HepG2 (cell line): ENCODE results near the gene RSPH9. TPM values are rescaled to one million over a fixed set of nuclear protein-coding genes. Genes with fewer than 3 reads are reported as not detected.

ENCODE experiments used
- BCLAF1 ChIP-seq: fragments of 450-650 bp; IDR thresholded peaks from 2 replicates; pipeline ENCODE4 v1.6.1; 2017; ENCODE audit warnings: mild to moderate bottlenecking
- HMGA1 ChIP-seq: sonication (generic); formaldehyde crosslinking; conservative IDR thresholded peaks from 2 replicates; pipeline ENCODE4 v1.4.0; 2020; ENCODE audit warnings: missing genetic modification reagents
- JUND ChIP-seq: sonication (generic); formaldehyde crosslinking; IDR thresholded peaks from 2 replicates; pipeline ENCODE4 v1.8.0; 2022; ENCODE audit warnings: mild to moderate bottlenecking, missing genetic modification reagents
- MED13 ChIP-seq: sonication (generic); formaldehyde crosslinking; IDR thresholded peaks from 2 replicates; pipeline ENCODE4 v1.5.0; 2020; ENCODE audit warnings: missing genetic modification reagents
- MTA1 ChIP-seq: sonication (generic); formaldehyde crosslinking; IDR thresholded peaks from 2 replicates; pipeline ENCODE4 v1.4.0; 2020; ENCODE audit warnings: missing genetic modification reagents, mild to moderate bottlenecking, borderline replicate concordance
- NFE2 ChIP-seq: sonication (generic); formaldehyde crosslinking; IDR thresholded peaks from 2 replicates; pipeline ENCODE4 v1.4.0; 2020; ENCODE audit warnings: missing genetic modification reagents
- PTBP1 ChIP-seq: fragments of 200-400 bp; formaldehyde crosslinking; IDR thresholded peaks from 2 replicates; pipeline ENCODE4 v1.6.1; 2018; ENCODE audit warnings: low read length, low read depth; ENCODE audit not compliant: poor library complexity, severe bottlenecking
- SP140L ChIP-seq: sonication (generic); formaldehyde crosslinking; IDR thresholded peaks from 2 replicates; pipeline ENCODE4 v1.4.0; 2020; ENCODE audit warnings: missing genetic modification reagents, borderline replicate concordance
- TOE1 ChIP-seq: sonication (generic); formaldehyde crosslinking; IDR thresholded peaks from 2 replicates; pipeline ENCODE4 v1.4.0; 2020; ENCODE audit warnings: mild to moderate bottlenecking, missing genetic modification reagents
- TRIM24 ChIP-seq: sonication (generic); formaldehyde crosslinking; IDR thresholded peaks from 2 replicates; pipeline ENCODE4 v1.8.0; 2022; ENCODE audit warnings: mild to moderate bottlenecking, missing genetic modification reagents
- ZBTB37 ChIP-seq: sonication (generic); formaldehyde crosslinking; IDR thresholded peaks from 2 replicates; pipeline ENCODE4 v1.4.0; 2020; ENCODE audit warnings: mild to moderate bottlenecking, missing genetic modification reagents
- ZKSCAN8 ChIP-seq: IDR thresholded peaks from 2 replicates; pipeline ENCODE4 v1.6.1; 2016; ENCODE audit warnings: borderline replicate concordance, missing genetic modification reagents, missing compliant biosample characterization
- ZNF318 ChIP-seq: sonication (generic); formaldehyde crosslinking; IDR thresholded peaks from 2 replicates; pipeline ENCODE4 v1.4.0; 2020; ENCODE audit warnings: mild to moderate bottlenecking, missing genetic modification reagents
- ZNF432 ChIP-seq: sonication (generic); formaldehyde crosslinking; IDR thresholded peaks from 2 replicates; pipeline ENCODE4 v1.5.0; 2020; ENCODE audit warnings: missing genetic modification reagents, mild to moderate bottlenecking, borderline replicate concordance
- ZNF550 ChIP-seq: sonication (generic); formaldehyde crosslinking; IDR thresholded peaks from 2 replicates; pipeline ENCODE4 v1.4.0; 2020; ENCODE audit warnings: mild to moderate bottlenecking, missing genetic modification reagents, borderline replicate concordance
- ZNF616 ChIP-seq: sonication (generic); formaldehyde crosslinking; IDR thresholded peaks from 2 replicates; pipeline ENCODE4 v1.5.0; 2020; ENCODE audit warnings: low read depth, mild to moderate bottlenecking, missing genetic modification reagents
- polyA plus RNA-seq, 8 experiments: library from polyadenylated mRNA; depleted of rRNA in 3 of 8; stranded (reverse) in 7 of 8; unstranded in 1 of 8; fragments of >200 nt; fragmentation: Illumina TruSeq in 4 of 8; extraction: Trizol in 4 of 8; gene quantifications; 2 replicates each; pipeline versions ENCODE4 v1.2.1 to v1.2.3, GENCODE V29; 2011 to 2016; ENCODE audit warnings: low read depth in 4 of 8, missing spikeins in 1 of 8, mixed read lengths in 1 of 8; ENCODE audit not compliant: insufficient read depth in 1 of 8
- total RNA-seq, 5 experiments: library from RNA; depleted of rRNA; stranded (reverse); fragments of >200 nt; fragmentation: Illumina TruSeq; extraction: Trizol; gene quantifications; 2 replicates each; pipeline ENCODE4 v1.2.3, GENCODE V29; 2016; ENCODE audit warnings: low read depth in 1 of 5

Gene RSPH9
- total and polyA plus RNA-seq, 2 of the 13 experiments (the other 11 are each of a cell fraction or from before 2014, with no cell fraction given) = 0.04 TPM; not detected in 1

- TF ChIP-seq ZNF318 (CRISPR knock-in tag) (0 out of 2 replicates have a peak, but pooled peaks have one; percentile 19), SP140L (CRISPR knock-in tag) (no peak), NFE2 (no peak), MED13 (CRISPR knock-in tag) (no peak; the same call in 1 of the 2 replicates), ZBTB37 (CRISPR knock-in tag) (no peak), BCLAF1 (no peak), ZNF616 (CRISPR knock-in tag) (no peak), MTA1 (CRISPR knock-in tag) (no peak), ZNF550 (CRISPR knock-in tag) (0 out of 2 replicates have a peak, but pooled peaks have one; percentile 49), TOE1 (no peak), HMGA1 (CRISPR knock-in tag) (no peak), TRIM24 (CRISPR knock-in tag) (0 out of 2 replicates have a peak, but pooled peaks have one; percentile 63), ZNF432 (CRISPR knock-in tag) (no peak), JUND (CRISPR knock-in tag) (no peak), PTBP1 (no peak), ZKSCAN8 (CRISPR knock-in tag) (peak; percentile 80; the same call in 1 of the 2 replicates)
These were observed 42.9 kb downstream of the RSPH9 start, which contains the start of gene MRPS18A (continued) for GRCh38 chr6:43687437-43688347.
